AG08395 (cell line): ENCODE measurements around the gene HKDC1.
A peak's percentile ranks its signal among the peaks of the same experiment; 100 is the strongest.
"Not testable (repeated sequence)": the region's sequence is repeated elsewhere in the genome, so short reads cannot be mapped to it uniquely, and the experiment has no call there.

ENCODE experiments used
- DNase-seq: peaks from one replicate; pipeline ENCODE4 v3.0.0; 2012; ENCODE audit warnings: mixed read lengths, low spot score

Gene HKDC1, protein sequence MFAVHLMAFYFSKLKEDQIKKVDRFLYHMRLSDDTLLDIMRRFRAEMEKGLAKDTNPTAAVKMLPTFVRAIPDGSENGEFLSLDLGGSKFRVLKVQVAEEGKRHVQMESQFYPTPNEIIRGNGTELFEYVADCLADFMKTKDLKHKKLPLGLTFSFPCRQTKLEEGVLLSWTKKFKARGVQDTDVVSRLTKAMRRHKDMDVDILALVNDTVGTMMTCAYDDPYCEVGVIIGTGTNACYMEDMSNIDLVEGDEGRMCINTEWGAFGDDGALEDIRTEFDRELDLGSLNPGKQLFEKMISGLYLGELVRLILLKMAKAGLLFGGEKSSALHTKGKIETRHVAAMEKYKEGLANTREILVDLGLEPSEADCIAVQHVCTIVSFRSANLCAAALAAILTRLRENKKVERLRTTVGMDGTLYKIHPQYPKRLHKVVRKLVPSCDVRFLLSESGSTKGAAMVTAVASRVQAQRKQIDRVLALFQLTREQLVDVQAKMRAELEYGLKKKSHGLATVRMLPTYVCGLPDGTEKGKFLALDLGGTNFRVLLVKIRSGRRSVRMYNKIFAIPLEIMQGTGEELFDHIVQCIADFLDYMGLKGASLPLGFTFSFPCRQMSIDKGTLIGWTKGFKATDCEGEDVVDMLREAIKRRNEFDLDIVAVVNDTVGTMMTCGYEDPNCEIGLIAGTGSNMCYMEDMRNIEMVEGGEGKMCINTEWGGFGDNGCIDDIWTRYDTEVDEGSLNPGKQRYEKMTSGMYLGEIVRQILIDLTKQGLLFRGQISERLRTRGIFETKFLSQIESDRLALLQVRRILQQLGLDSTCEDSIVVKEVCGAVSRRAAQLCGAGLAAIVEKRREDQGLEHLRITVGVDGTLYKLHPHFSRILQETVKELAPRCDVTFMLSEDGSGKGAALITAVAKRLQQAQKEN

DNA sequence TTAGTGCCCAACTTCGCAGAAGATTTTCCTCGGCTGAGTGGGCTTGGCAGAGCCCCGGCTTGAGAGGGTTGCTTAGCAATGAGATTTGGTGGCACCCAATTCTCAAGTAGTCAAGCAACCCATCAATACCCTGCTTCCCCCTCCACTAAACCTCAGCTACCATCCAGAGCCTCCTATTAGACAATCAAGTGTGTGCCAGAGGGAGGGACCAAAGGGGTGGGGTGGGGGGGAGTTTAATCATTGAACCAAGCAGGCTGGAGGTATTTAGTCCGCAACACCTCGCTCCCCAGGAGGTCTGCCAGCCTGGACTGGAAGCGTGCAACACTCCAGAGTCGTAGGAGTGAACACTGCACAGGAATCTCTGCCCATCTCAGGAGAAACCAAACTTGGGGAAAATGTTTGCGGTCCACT lies at the start of gene HKDC1:
HKDC1 (plus strand) TSS at position 292 of the 411 bp plus-strand sequence; CDS start at position 396, 104 bp downstream.
- no peak for DNase-seq

DNA sequence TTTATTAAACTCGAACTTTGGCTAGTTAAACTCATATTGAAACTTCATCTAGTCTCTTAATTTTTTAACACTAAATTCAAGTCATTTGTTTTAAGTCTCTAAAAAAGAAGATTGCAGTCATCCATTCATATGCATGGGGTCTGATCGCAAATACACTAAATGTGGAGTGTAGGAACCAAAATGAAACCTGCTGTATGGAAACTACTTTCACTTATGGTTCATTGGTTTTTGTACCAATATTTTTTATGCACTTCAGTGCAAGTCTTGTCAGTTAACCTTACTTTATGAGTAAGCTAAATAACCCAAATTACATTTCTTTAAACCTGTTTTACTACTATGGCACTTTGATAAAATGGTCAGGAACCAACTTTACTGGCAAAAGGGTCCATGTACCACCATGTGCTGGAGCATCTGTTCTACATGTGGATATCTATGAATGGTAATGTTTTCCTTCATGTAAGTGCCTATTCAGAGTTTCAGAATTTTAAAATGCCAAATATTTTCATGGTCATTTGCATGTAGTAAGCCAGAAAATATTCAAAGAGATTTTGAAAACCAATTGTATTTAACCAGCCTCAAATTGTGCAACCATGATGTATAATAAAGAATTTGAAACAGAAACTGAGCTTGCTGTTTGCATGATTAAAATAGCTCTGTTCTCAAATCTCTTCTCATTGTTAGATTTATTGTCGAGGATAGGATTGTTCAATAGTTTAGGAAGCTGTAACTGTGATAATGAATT lies 47.7 kb upstream of the HKDC1 start:
- DNase-seq, result peak; percentile 27

DNA sequence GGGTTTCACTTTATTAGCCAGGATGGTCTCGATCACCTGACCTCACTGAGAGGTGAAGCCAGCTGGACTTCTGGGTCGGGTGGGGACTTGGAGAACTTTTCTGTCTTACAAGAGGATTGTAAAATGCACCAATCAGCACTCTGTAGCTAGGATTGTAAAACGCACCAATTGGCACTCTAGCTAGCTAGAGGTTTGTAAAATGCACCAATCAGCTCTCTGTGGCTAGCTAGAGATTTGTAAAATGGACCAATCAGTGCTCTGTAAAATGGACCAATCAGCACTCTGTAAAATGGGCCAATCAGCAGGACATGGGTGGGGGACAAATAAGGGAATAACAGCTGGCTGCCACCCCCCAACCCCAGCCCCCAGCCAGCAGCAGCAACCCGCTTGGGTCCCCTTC lies 44.8 kb upstream of the HKDC1 start:
- not testable (repeated sequence) for DNase-seq

DNA sequence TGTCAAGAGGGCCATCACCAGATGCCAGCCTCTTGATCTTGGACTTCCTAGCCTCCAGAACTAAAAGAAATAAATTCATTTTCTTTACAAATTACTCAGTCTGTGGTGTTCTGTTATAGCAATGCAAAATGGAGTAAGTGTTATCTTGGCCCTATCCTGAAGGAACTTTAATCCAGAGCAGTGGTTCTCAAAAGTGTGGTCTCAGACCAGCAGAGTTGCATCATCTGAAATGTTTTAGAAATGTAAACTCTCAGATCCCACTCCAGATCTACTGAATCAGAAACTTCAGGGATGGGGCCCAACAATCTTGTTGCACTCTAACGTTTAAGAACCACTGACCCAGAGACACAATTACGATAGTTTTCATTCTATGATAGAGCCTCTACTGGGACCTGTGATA lies 43.3 kb upstream of the HKDC1 start:
- DNase-seq, result no peak

DNA sequence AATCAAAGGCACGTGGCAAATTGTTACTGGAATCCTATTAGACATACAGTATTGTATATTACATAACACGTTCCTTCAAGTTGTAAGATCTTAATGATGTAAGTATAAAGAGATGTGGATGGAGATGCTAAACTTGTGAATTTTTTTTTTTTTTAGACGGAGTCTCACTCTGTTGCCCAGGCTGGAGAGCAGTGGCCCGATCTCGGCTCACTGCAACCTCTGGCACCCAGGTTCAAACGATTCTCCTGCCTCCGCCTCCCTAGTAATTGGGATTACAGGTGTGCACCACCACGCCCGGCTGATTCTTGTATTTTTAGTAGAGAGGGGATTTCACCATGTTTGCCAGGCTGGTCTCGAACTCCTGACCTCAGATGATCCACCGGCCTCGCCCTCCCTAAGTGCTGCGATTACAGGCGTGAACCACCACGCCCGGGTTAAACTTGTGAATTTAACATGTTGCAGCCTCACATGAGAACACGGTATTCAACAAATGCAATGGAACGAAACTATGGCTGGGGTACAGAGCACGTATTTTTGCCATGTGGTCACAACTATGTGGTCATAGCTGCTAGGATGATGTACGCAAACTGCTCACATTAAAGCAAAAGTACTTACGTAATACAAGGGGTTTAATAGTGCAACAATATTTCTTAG lies 40.9 kb upstream of the HKDC1 start:
- peak; percentile 37 for DNase-seq

DNA sequence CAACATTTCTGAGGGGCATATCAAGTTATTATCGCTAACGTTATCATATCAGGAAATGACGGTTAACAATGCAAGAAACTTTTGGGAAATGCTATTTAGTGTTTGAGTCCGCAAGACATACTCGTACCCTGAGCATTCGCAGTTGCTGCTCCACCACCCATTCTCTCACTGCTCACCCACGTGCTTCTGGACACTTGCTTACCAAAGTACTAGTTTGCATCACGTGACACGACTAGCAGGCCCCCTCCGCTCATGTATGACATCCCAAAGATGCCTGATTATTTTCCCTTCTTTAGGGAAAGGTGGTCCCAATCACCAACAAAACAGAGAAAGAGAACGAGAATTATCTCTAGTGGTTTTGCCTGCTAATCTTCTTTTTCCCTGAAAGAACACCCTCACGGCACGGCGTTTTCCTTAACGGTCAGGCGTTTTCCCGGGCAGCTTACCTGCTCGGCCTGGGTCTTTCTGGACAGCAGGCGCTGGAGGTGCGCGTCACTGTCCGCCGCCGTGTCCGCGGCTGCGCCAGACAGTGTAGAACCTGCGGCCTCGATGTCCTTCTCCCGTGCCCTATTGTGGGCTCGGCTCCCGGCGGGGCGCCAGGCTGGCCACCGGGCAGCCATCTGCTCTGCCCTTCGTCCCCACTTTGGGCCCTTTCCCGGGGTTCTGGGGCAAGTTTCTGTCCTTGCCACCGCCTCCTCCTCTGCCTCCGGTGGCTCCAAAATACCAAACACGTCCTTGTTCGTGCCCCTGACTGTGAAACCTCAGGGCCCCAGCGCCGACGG lies 40.2 kb upstream of the HKDC1 start, which contains the start of gene SUPV3L1:
SUPV3L1 (plus strand) TSS at position 492 of the 782 bp plus-strand sequence; CDS start at position 550, 58 bp downstream.
- peak; percentile 96 for DNase-seq

DNA sequence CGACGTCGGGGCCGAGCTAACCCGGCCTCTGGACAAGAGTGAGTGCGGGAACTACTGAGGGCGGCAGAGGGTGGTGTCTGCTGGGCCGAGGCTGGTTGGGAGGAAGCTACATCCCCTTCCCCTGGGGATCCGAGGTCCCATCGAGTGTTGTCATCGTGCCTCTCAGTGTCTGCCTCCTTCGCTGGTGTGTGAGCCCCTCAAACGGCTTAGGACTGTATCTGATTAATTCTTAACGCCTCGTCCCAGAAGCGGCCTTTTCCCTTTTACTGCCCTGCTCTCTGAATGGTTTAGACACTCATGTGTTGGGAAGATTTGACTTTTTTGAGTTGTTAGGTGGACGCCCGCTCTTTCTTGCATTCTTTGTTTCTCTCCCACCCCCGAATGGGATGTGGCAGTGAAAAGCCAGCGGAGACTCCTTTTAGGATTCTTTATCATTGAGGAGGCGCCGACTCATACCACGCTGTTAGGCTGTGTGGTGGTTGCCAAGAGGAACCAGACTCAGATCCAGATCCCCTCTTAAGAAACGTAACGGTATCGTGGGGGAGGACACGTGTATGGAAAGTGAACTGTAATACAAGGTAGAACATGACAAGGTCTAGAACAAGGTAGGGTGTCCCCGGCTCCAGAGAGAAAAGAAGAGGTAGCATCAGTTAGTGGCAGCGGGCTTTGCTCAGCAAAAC lies 39.5 kb upstream of the HKDC1 start:
- DNase-seq, result peak; percentile 19

DNA sequence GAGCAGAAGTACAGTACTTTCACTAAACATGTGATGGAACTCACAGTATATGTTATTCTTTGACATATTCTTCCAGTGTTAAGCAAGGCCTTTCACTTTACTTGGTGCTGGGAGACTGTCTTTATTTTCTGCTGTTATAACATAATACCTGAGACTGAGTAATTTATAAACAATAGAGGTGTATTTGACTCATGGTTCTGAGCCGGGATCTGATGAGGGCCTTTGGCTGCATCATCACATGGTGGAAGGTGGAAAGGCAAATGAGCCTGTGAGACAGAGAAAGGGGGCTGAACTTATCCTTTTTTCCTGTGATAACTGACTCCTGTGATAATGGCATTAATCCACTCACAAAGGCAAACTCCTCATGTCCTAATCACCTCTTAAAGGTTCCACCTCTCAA lies 38.7 kb upstream of the HKDC1 start:
- DNase-seq, result no peak

DNA sequence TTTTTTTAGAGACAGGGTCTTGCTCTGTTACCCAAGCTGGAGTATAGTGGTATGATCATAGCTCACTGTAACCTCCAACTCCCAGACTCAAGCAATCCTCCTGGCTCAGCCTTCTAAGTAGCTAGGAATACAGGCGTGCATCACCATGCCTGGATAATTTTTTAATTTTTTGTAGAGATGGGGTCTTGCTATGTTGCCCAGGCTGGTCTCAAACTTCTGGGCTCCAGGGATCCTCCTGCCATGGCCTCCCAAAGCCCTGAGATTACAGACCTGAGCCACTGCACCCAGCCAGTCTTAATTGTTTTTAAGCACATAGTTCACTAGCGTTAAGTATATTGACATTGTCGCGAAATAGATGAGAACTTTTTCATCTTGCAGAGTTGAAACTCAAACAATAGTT lies 38.1 kb upstream of the HKDC1 start:
- DNase-seq, result no peak

DNA sequence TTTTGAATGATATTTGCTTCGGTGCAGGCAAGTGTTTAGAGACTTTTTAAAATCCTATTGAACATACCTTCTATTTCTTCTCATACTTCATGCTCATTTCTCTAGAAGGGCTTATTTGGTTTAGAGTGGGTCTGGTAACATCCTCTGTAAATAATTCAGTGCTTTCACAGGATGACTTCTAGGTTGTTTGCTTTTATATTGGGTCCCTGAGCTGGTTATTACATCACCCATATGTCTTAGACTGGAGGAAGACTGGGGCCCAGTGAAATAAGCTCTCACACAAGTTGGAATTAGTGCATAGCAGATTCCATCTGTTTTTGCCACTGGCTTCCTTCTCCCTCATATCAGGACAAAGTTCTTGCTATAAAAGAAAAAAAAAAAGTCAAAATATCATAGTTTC lies 33.6 kb upstream of the HKDC1 start:
- no peak for DNase-seq

DNA sequence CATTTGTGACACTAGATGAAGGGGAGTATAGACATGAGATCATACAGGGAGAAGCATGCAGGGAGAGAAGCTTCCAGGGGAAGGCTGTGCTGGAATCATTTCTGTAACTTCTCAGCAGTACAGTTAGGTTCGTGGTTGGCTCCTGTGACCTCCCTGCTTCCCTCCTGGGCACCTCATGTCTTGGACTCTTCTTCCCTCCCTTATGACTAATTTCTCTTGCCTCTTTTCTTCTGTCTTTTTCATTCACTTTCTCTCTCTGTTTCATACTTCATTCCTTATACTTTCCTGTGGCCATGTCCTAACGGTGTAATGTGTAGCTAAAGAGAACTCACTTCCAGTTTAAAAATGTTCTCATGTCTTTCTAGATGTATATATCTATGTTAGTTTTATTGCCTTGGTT lies 19.1 kb upstream of the HKDC1 start:
- DNase-seq, result no peak

DNA sequence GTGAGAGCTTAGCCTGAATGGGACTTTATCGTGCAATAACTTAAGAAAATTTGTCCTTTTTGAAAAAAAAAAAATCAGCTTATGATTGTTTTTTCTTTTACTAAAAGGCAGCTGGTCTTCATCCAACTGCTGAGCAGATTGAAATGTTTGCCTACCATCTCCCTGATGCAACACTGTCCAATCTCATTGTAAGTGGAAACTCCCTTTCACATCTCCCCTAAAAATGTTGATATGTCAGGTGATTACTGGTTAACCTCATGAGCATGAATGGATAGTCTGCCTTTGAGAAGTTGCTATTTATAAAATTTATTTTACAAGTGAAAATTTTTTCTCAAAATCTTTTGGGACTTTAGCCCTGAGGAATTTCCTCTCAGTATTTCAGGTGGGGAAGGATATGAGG lies 17.8 kb upstream of the HKDC1 start:
- DNase-seq, result no peak

DNA sequence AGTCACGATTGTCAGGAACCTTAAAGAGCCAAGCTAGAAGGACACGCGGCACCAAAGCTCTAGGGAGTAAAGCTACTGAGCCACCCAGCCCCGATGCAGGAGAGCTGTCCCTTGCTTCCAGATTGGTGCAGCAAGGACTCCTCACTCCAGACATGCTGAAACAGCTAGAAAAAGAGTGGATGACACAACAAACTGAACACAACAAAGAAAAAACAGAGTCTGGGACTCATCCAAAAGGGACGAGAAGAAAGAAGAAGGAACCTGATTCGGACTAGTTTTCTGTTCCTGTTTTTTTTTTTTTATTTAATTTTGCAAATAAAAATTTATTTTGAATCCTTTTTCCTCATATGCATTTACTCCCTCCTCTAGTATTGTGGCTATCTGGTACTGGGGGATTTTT lies 11.4 kb upstream of the HKDC1 start:
- no peak for DNase-seq

DNA sequence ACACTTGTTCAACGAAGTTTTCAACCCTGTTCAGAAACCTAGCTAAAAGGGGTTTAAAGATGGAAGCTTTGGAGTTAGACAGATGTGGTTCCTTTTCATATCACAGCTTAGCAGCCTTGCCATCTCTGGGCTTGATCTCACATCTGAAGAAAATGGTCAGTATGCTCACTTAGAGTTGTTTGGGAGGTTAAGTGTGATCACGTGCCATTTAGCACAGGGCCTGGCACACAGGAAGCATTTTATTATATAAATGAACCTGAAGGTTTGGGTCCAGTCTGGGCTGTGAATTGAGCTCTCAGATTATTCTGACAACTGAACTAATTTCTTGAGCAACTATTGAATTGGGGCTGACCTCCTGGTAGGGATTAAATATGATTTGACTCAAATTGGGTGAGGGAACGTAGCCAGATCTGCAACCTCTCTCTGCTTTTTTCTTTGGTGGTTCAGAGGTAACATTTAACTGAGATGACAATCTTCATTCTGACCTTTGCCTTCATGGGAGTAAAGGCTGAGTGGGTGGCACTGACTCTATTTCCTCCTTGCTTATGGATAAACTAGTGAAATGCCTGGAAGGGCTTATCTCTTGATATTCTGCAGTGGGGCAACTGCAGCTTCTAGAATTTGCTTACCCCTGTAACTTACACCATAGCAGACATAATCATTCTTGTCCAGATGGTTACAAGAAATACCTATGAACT lies 10.2 kb upstream of the HKDC1 start:
- no peak for DNase-seq

DNA sequence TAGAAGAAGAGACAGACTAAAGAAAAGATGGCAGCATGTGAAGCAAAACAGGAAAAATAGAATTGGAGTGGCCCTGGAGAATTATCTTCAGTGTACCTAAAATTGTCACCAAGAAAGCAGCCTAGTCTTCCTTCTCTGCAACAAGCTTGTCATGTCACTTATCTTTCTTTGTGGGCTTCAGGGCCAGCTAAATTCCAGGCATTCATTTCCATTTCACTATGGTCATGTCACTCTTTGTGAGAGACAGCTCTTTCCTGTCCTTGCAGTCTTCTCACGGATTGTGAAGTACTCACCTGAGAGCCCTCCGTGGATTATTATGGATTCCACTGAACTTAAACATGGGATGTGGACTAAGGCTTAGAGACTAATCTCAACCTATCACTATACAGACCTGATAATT lies 9.0 kb upstream of the HKDC1 start:
- DNase-seq, result no peak

DNA sequence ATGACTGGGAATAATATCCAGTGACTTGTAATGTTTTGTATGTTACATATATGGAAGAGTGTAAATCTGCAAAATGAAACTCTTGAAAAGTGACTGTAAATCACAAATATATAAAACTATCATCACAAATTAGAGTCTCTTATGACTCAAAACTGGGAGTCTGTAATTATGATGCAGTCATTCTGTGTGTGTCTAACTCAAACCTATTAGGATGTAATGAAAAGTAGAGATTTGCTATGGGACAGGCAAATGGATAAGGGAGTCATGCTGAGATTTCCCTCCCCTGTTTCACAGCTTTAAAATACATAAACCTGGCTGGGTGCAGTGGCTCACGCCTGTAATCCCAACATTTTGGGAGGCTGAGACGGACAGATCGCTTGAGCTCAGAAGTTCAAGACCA lies 8.6 kb upstream of the HKDC1 start:
- DNase-seq, result no peak

DNA sequence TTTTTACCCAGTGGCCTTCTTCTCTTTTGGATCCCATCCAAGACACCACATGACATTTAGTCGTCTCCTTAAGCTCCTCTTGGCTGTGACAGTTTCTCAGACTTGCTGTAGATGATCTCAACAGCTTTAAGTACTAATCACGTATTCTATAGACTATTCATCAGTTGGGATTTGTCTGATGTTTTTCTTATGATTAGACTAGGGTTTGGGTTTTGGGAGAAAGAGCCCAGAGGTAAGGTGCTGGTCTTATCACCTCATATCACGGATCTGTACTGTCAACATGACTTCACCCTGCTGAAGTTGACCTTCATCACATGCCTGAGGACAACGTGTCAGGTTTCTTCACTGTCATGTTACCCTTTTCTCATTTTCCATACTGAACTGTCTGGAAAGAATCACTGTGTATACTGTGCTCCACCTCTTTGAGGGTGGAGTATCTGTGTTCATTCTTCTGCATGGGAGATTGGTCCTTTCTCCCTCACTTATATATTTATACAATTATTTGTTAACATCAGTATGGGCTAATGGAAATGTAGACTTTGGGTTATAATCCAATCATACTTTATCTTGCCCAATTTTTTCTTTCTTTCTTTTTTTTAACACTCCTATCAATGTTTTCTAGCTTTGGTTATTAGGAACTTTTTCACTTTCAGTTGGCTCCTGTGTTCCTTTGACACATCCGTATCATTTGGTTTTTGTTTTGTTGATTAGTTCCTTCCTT lies 6.4 kb upstream of the HKDC1 start:
- DNase-seq, result no peak

DNA sequence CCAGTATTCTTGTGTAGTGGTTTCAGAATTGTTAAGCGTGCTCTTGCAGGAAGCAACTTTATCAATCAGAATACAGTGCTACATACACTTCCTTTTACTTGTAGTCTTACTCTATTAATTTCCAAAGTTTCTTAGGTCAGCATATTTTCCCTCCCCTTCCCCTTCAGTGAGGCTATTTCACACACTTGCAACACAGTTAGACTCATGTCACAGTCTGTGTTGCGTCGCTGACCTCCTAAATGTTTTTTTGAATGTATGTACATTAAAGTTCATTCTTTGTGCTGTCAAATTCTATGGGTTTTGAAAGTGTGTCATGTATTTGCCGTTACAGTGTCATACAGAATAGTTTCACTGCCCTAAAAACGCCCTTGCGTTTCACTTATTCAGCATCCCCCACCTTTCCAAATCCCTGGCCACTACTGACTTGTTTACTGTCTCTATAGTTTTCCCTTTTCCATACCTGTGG lies 5.4 kb upstream of the HKDC1 start:
- DNase-seq, result no peak
